Erythroblast (primary cell): ENCODE data around the gene ZNF660.
"Not testable (repeated sequence)": the region's sequence is repeated elsewhere in the genome, so short reads cannot be mapped to it uniquely, and the experiment has no call there.

Experiments
- GATA1 ChIP-seq: IDR thresholded peaks from 2 replicates; pipeline ENCODE4 v1.6.1; 2011; ENCODE audit warnings: low read depth, mild to moderate bottlenecking, control low read depth, low read length, moderate library complexity
- POLR2A ChIP-seq: IDR thresholded peaks from 2 replicates; pipeline ENCODE4 v1.6.1; 2011; ENCODE audit warnings: mild to moderate bottlenecking, low read length

DNA sequence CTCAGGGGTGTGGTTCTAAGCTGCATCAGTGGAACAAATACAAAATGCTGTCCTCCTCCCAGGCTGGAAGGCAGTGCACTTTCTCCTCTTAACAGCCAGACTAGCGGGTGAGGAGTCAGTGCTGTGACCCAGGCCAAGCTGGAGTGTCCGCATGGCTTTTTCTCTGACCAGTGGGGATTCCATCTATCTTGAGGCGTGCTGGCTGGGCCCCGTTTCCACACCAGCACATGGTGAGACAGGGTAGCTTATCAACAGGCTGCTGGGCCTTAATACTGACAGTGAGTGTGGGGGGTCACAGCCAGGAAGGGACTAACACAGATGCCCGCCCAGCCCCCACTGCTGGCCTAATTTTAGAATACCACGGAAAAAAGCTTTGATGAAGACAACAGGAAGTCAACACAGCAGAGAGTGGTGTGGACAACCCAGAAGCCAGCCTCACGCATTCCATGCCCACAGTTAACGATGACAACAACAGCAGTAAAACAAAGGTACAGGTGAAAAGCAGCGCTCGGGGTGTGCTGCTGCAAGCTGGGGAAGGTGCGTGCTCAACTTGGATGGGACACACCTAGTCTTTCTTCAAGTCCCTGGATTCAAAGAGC is 7.3 kb upstream of the ZNF660 start:
- TF ChIP-seq POLR2A, GATA1: not testable (repeated sequence)
